Ovary (tissue), 9 donors: Measurements from ENCODE around the gene FAM50A. TPM values are rescaled to one million over a fixed set of nuclear protein-coding genes. Genes with fewer than 3 reads are reported as not detected.
A peak's percentile ranks its signal among the peaks of the same experiment; 100 is the strongest.

ENCODE experiments used
- DNase-seq, 5 donors: peaks; one replicate each; pipeline ENCODE4 v3.0.0-alpha.2; 2019 to 2020
- H3K27ac ChIP-seq, 2 donors: fragments of 200-600 bp; one replicate each; pipeline versions ENCODE4 v1.5.1 to v1.8.0; 2019 to 2022
- H3K27me3 ChIP-seq: fragments of 200-600 bp; one replicate; pipeline ENCODE4 v1.8.0; 2022
- H3K36me3 ChIP-seq: fragments of 200-600 bp; sonication (generic); one replicate; pipeline ENCODE4 v1.5.1; 2019
- H3K4me1 ChIP-seq: one replicate; pipeline ENCODE4 v1.8.1; 2013; ENCODE audit warnings: mild to moderate bottlenecking, moderate library complexity; ENCODE audit not compliant: insufficient read depth
- H3K4me3 ChIP-seq: fragments of 200-600 bp; sonication (generic); one replicate; pipeline ENCODE4 v1.5.1; 2017
- H3K9me3 ChIP-seq, 2 donors: fragments of 200-600 bp in 1 of 2; sonication (generic) in 1 of 2; one replicate each; pipeline versions ENCODE4 v1.5.1 to v1.8.1; 2013 to 2019; ENCODE audit warnings: mild to moderate bottlenecking in 1 of 2, moderate library complexity in 1 of 2
- CTCF ChIP-seq, 3 donors: fragments of 450-650 bp in 2 of 3; fragments of 200-600 bp in 1 of 3; IDR thresholded peaks; one replicate each; pipeline versions ENCODE4 v1.5.1 to v1.8.0; 2016 to 2022; ENCODE audit warnings: antibody characterized with exemption in 3 of 3, mild to moderate bottlenecking in 1 of 3
- EP300 ChIP-seq: sonication (generic); formaldehyde crosslinking; IDR thresholded peaks from one replicate; pipeline ENCODE4 v1.6.1; 2017; ENCODE audit warnings: antibody characterized with exemption
- POLR2A ChIP-seq: fragments of 450-650 bp; IDR thresholded peaks from one replicate; pipeline ENCODE4 v1.6.1; 2017; ENCODE audit warnings: antibody characterized with exemption, mild to moderate bottlenecking, moderate library complexity
- WGBS, 3 donors: extraction: QIAGEN DNeasy Blood & Tissue Kit in 1 of 3; methylation state at CpG; one replicate each; pipeline versions ENCODE4 v1.1.5 to v1.1.7; 2013 to 2017; 5-methylcytosine and 5-hydroxymethylcytosine counted together
- intact Hi-C, 4 donors: fragments of 100-400 bp; cut with DNase I; formaldehyde crosslinking; loops; one replicate each; pipeline versions ENCODE4 v1.11.0 to v1.15.1; 2022 to 2023
- polyA plus RNA-seq, 2 donors: library from polyadenylated mRNA; stranded (reverse); fragments of 200-250 nt in 1 of 2; fragments of 350-450 nt in 1 of 2; fragmentation: Illumina TruSeq in 1 of 2; extraction: RNeasy Lipid Tissue Mini Kit (QIAGEN cat#74804) in 1 of 2; gene quantifications; one replicate each; pipeline ENCODE4 v1.2.3, GENCODE V29; 2013 to 2014
- total RNA-seq, 7 donors: library from RNA; depleted of rRNA in 2 of 7; stranded (reverse); fragments of >200 nt in 2 of 7; fragmentation: NEBNext Ultra II Directional in 3 of 7; extraction: Animal tissue kit (Norgen Biotek cat#: 25700) in 3 of 7; gene quantifications; one replicate each; pipeline versions ENCODE4 v1.1.0 to v1.2.4, GENCODE V29; 2016 to 2023
- donor health status: DM: no; HTN: no; CAD: no; lungs with moderate emphysema.
- donor health status: DM: no; HTN: no; CAD: no.
- donor health status: Bipolar disorder and iron deficiency.
- donor health status: DM: yes; HTN: yes; CAD: no.
- donor health status: DM: no; HTN: no; CAD: no.
- donor health status: DM: yes; HTN: yes; CAD: no.

The FAM50A gene
- total and polyA plus RNA-seq, 9 donors = 21.3 to 48.9 (median 37.6) TPM

DNA sequence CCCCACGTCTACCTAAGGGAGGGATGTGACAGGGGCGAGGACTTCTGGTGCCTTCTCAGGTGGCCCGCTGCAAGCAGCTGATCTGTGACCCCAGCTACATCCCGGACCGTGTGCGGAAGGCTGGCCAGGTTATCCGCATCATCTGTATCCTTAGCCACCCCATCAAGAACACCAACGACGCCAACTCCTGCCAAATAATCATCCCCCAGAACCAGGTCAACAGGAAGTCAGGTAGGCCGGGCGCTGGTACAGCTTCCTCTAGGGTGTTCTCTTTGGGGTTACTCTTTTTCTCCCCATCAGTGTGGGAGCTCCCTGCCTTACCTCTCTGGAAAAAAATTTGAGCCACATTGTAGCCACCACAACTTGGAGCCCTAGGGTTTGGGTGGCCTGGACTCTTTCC is 2.4 kb upstream of the FAM50A start:
- DNase-seq = no peak
- no peaks in the 10 kb centered on the region for H3K27me3 ChIP-seq
- 86 to 91% (median 86%) methylated on average over 11 of the region's 11 CpGs for WGBS, 3 donors
- peaks cover 6% of the 10 kb centered on the region for H3K4me1 ChIP-seq
- H3K36me3 ChIP-seq = no peaks in the 10 kb centered on the region
- H3K4me3 ChIP-seq = no peak overlapping the region
- intact Hi-C loops = no loop called here
- TF ChIP-seq EP300 = no peak
- TF ChIP-seq CTCF (IDR thresholded peaks at IDR 0.05) = no peak
- no peak for TF ChIP-seq POLR2A
- no peaks in the 10 kb centered on the region for H3K9me3 ChIP-seq
- no peak overlapping the region for H3K27ac ChIP-seq

GRCh38 chrX:154441984-154442707 is 1.8 kb upstream of the FAM50A start:
- H3K27me3 ChIP-seq = no peaks in the 10 kb centered on the region
- intact Hi-C loops = no loop called here
- H3K4me1 ChIP-seq = peaks cover 6% of the 10 kb centered on the region
- no peak overlapping the region for H3K27ac ChIP-seq
- no peaks in the 10 kb centered on the region for H3K9me3 ChIP-seq
- H3K4me3 ChIP-seq = no peak overlapping the region
- WGBS, 3 donors = 72 to 82% (median 78%) methylated on average over 21 of the region's 21 CpGs
- peak in 1 of 5 donors; percentile 18 for DNase-seq
- H3K36me3 ChIP-seq = no peaks in the 10 kb centered on the region
- no peak for TF ChIP-seq EP300
- TF ChIP-seq POLR2A = no peak
- TF ChIP-seq CTCF (IDR thresholded peaks at IDR 0.05) = no peak

- H3K27me3 ChIP-seq = no peaks in the 10 kb centered on the region
- peak overlapping the region; percentile 47 for H3K4me3 ChIP-seq
- H3K4me1 ChIP-seq = peaks cover under 1% of the 10 kb centered on the region
- intact Hi-C loops = no loop called here
- peak overlapping the region in 1 of 2 donors; percentile 64 for H3K27ac ChIP-seq
- TF ChIP-seq EP300 = no peak
- TF ChIP-seq CTCF (IDR thresholded peaks at IDR 0.05) = no peak
- TF ChIP-seq POLR2A = no peak
- whole genome bisulfite sequencing, 3 donors = 32 to 72% (median 44%) methylated on average over 10 of the region's 10 CpGs
- H3K36me3 ChIP-seq = no peaks in the 10 kb centered on the region
- no peaks in the 10 kb centered on the region for H3K9me3 ChIP-seq
- no peak for DNase-seq
Measured at GRCh38 chrX:154443479-154443910, 446 bp upstream of the FAM50A start.

DNA sequence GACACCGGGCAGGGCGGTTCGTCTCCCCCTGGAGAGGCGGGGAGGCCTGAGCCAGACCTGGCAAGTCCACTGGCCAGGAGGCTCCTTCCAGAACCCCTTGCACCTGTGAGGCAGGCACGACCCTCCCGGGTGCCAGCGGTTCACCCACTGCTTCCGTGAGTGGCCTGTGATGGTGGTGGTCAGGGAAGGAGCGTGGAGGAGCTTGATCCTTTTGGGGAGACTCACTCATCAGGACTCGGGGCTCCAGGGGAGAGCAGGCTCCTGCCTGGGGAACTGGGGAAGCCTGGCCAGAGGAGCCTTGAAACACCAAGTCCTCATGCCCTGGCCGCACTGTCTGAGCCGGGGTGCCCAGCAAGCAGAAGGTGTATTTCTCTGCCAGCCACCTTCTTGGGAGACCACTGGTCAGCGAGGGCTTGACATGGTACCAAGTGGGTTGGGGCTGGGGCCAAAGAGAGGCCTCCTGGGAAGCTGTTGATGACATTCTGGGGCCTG is 860 bp downstream of the FAM50A start:
- WGBS, 3 donors = 58 to 68% (median 62%) methylated on average over 10 to 13 of the region's 13 CpGs
- H3K27ac ChIP-seq = peak overlapping the region; percentile 60 to 64
- intact Hi-C loops = no loop called here

More for the DNA sequence above, 860 bp downstream of the FAM50A start:
- H3K9me3 ChIP-seq = no peaks in the 10 kb centered on the region
- H3K27me3 ChIP-seq = no peaks in the 10 kb centered on the region
- H3K36me3 ChIP-seq = no peaks in the 10 kb centered on the region
- no peaks in the 10 kb centered on the region for H3K4me1 ChIP-seq
- no peak for DNase-seq
- peak overlapping the region; percentile 47 for H3K4me3 ChIP-seq
- TF ChIP-seq CTCF (IDR thresholded peaks at IDR 0.05) = no peak
- no peak for TF ChIP-seq EP300
- TF ChIP-seq POLR2A = no peak
